Measurements from ENCODE around the gene NDOR1.

DNA sequence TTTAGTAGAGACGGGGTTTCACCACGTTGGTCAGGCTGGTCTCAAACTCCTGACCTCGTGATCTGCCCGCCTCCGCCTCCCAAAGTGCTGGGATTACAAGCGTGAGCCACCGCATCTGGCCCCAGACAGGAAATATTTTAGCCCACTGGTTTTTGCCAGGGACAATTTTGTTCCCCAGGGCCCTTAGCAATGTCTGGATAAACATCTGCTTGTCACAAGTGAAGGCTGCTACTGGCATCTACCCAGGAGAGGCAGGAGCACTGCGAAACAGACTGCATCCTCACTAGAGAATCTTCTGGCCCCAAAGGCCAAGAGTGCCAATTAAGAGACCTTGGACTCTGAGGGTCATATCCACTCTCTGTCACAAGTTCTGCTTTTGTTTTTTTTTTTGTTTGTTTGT, 2.5 kb upstream of the NDOR1 start:
- TF ChIP-seq, protein P1, sequence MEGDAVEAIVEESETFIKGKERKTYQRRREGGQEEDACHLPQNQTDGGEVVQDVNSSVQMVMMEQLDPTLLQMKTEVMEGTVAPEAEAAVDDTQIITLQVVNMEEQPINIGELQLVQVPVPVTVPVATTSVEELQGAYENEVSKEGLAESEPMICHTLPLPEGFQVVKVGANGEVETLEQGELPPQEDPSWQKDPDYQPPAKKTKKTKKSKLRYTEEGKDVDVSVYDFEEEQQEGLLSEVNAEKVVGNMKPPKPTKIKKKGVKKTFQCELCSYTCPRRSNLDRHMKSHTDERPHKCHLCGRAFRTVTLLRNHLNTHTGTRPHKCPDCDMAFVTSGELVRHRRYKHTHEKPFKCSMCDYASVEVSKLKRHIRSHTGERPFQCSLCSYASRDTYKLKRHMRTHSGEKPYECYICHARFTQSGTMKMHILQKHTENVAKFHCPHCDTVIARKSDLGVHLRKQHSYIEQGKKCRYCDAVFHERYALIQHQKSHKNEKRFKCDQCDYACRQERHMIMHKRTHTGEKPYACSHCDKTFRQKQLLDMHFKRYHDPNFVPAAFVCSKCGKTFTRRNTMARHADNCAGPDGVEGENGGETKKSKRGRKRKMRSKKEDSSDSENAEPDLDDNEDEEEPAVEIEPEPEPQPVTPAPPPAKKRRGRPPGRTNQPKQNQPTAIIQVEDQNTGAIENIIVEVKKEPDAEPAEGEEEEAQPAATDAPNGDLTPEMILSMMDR (IDR thresholded peaks at IDR 0.05; ENCODE audit: extremely low read depth in 1 of 2, insufficient read depth in 1 of 2, low read depth in 1 of 2, low read length in 2 of 2): no peak
- TF ChIP-seq, protein P2, sequence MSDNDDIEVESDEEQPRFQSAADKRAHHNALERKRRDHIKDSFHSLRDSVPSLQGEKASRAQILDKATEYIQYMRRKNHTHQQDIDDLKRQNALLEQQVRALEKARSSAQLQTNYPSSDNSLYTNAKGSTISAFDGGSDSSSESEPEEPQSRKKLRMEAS (IDR thresholded peaks at IDR 0.05; ENCODE audit: insufficient read depth, insufficient read length): no peak
- TF ChIP-seq POLR2AphosphoS5 (IDR thresholded peaks at IDR 0.05; ENCODE audit: insufficient read depth, low read depth, low read length) (no peak), POLR2A (IDR thresholded peaks at IDR 0.05; ENCODE audit: low read depth, low read length) (no peak), EZH2 (IDR thresholded peaks at IDR 0.05; ENCODE audit: borderline replicate concordance, low read depth, low read length, severe bottlenecking) (no peak)

Data from endothelial cell of umbilical vein (primary cell).